Measurements from ENCODE around the gene PLXDC2. TPM values are rescaled to one million over a fixed set of nuclear protein-coding genes. Genes with fewer than 3 reads are reported as not detected.

The PLXDC2 gene
- total and polyA plus RNA-seq, 2 donors (not counting 1 experiment from before 2014, with no cell fraction given), result 0.07 TPM

GRCh38 chr10:19772972-19773371, 43.3 kb upstream of the PLXDC2 start:
- no peak overlapping the region for H3K4me3 Mint-ChIP-seq
- H3K4me1 Mint-ChIP-seq, result no peaks in the 10 kb centered on the region
- ChIA-PET CTCF (no interaction called here), POLR2A (no interaction called here)
- Histone ChIP-seq H3K9me3 (ENCODE audit: control extremely low read depth in 1 of 3, control insufficient read depth in 2 of 3, insufficient read depth in 1 of 3, low read length in 2 of 3) (no peaks in the 10 kb centered on the region), H3K36me3 (replicated peaks in 1 of 2; ENCODE audit: control extremely low read depth in 1 of 2, control insufficient read depth in 1 of 2, extremely low read depth in 1 of 2, insufficient read depth in 2 of 2, low read length in 1 of 2) (no peaks in the 10 kb centered on the region), H3K27me3 (replicated peaks in 1 of 4; ENCODE audit: control extremely low read depth in 1 of 4, control insufficient read depth in 3 of 4, insufficient read depth in 4 of 4, low read length in 3 of 4) (no peaks in the 10 kb centered on the region), H3K27ac (ENCODE audit: low read length in 2 of 2) (no peak overlapping the region), H4K20me1 (ENCODE audit: control insufficient read depth, insufficient read depth, low read length, poor library complexity, severe bottlenecking) (no peaks in the 10 kb centered on the region), H3K4me3 (ENCODE audit: control extremely low read depth in 1 of 5, extremely low read depth in 1 of 5, insufficient read depth in 1 of 5, low read depth in 2 of 5, low read length in 4 of 5) (no peak overlapping the region), H3K4me1 (ENCODE audit: control insufficient read depth in 2 of 2, insufficient read depth in 2 of 2, low read length in 2 of 2) (no peaks in the 10 kb centered on the region), H2AFZ (ENCODE audit: insufficient read depth, low read depth, low read length, poor library complexity, severe bottlenecking) (no peak overlapping the region), H3K4me2 (replicated peaks; ENCODE audit: low read depth, low read length, poor library complexity, severe bottlenecking) (no peak overlapping the region), H3K9ac (ENCODE audit: low read length) (no peak overlapping the region), H3K79me2 (ENCODE audit: control insufficient read depth, insufficient read depth, low read length) (no peaks in the 10 kb centered on the region)
- peaks cover 4% of the 10 kb centered on the region for H3K9me3 Mint-ChIP-seq (ENCODE audit: insufficient read depth)
- WGBS (ENCODE audit: insufficient coverage), result 54% methylated on average over 2 of the region's 2 CpGs
- no peak for DNase-seq
- H3K27me3 Mint-ChIP-seq, result no peaks in the 10 kb centered on the region
- intact Hi-C loops (cut with micrococcal nuclease), result no loop called here
- ATAC-seq (ENCODE audit: low read depth), result no peak
- H3K27ac Mint-ChIP-seq, result no peak overlapping the region
- TF ChIP-seq CTCF (IDR thresholded peaks at IDR 0.05) (no peak), EZH2 (IDR thresholded peaks at IDR 0.05; ENCODE audit: borderline replicate concordance, insufficient read depth, low read depth, low read length, poor library complexity, severe bottlenecking) (no peak)

- Histone ChIP-seq H3K9me3 (ENCODE audit: control extremely low read depth in 1 of 3, control insufficient read depth in 2 of 3, insufficient read depth in 1 of 3, low read length in 2 of 3) (no peaks in the 10 kb centered on the region), H3K27me3 (replicated peaks in 1 of 4; ENCODE audit: control extremely low read depth in 1 of 4, control insufficient read depth in 3 of 4, insufficient read depth in 4 of 4, low read length in 3 of 4) (no peaks in the 10 kb centered on the region), H3K79me2 (ENCODE audit: control insufficient read depth, insufficient read depth, low read length) (no peaks in the 10 kb centered on the region), H3K4me2 (replicated peaks; ENCODE audit: low read depth, low read length, poor library complexity, severe bottlenecking) (no peak overlapping the region), H4K20me1 (ENCODE audit: control insufficient read depth, insufficient read depth, low read length, poor library complexity, severe bottlenecking) (no peaks in the 10 kb centered on the region), H2AFZ (ENCODE audit: insufficient read depth, low read depth, low read length, poor library complexity, severe bottlenecking) (no peak overlapping the region), H3K27ac (ENCODE audit: low read length in 2 of 2) (no peak overlapping the region), H3K36me3 (replicated peaks in 1 of 2; ENCODE audit: control extremely low read depth in 1 of 2, control insufficient read depth in 1 of 2, extremely low read depth in 1 of 2, insufficient read depth in 2 of 2, low read length in 1 of 2) (no peaks in the 10 kb centered on the region), H3K4me3 (ENCODE audit: control extremely low read depth in 1 of 5, extremely low read depth in 1 of 5, insufficient read depth in 1 of 5, low read depth in 2 of 5, low read length in 4 of 5) (no peak overlapping the region), H3K9ac (ENCODE audit: low read length) (no peak overlapping the region), H3K4me1 (ENCODE audit: control insufficient read depth in 2 of 2, insufficient read depth in 2 of 2, low read length in 2 of 2) (no peaks in the 10 kb centered on the region)
- Mint-ChIP-seq H3K27ac (no peak overlapping the region), H3K27me3 (no peaks in the 10 kb centered on the region), H3K4me1 (no peaks in the 10 kb centered on the region), H3K4me3 (no peak overlapping the region), H3K9me3 (ENCODE audit: insufficient read depth) (peaks cover 6% of the 10 kb centered on the region)
- no peak for DNase-seq
- POLR2A ChIA-PET, result no interaction called here
- intact Hi-C loops (cut with micrococcal nuclease), result no loop called here
- TF ChIP-seq EZH2 (IDR thresholded peaks at IDR 0.05; ENCODE audit: borderline replicate concordance, insufficient read depth, low read depth, low read length, poor library complexity, severe bottlenecking), result no peak
- TF ChIP-seq CTCF (IDR thresholded peaks at IDR 0.05), result no peak
- ATAC-seq (ENCODE audit: low read depth), result no peak
- CTCF ChIA-PET, result no interaction called here
- no CpG with 5 or more reads among the region's 2 CpGs for WGBS (ENCODE audit: insufficient coverage)
These were observed 40.9 kb upstream of the PLXDC2 start for GRCh38 chr10:19775296-19775695.

Measured in B cell (primary cell).